Heart left ventricle (tissue), 16 donors: ENCODE results near the gene RPL13A. TPM values are rescaled to one million over a fixed set of nuclear protein-coding genes. Genes with fewer than 3 reads are reported as not detected.

Experiments
- ATAC-seq, 4 donors: fragments of 200-7000 bp; cut with Tn5 transposase; one replicate each; pipeline ENCODE4 v1.9.1; 2020 to 2022; ENCODE audit warnings: moderate library complexity in 4 of 4, mild to moderate bottlenecking in 3 of 4, moderate number of reproducible peaks in 1 of 4
- DNase-seq, 5 donors: peaks; one replicate each; pipeline ENCODE4 v3.0.0-alpha.2; 2020
- H3K27ac ChIP-seq, 12 donors: fragments of 200-600 bp; sonication (generic) in 4 of 12; one replicate each; pipeline versions ENCODE4 v1.5.0 to v1.8.0; 2016 to 2022; ENCODE audit warnings: mild to moderate bottlenecking in 2 of 12
- H3K27me3 ChIP-seq, 9 donors: fragments of 200-600 bp; sonication (generic) in 2 of 9; one replicate each; pipeline versions ENCODE4 v1.5.1 to v1.8.0; 2016 to 2022; ENCODE audit warnings: mild to moderate bottlenecking in 3 of 9
- H3K36me3 ChIP-seq, 9 donors: fragments of 200-600 bp; sonication (generic) in 2 of 9; one replicate each; pipeline versions ENCODE4 v1.5.0 to v1.8.0; 2018 to 2022; ENCODE audit warnings: mild to moderate bottlenecking in 2 of 9
- H3K4me1 ChIP-seq, 12 donors: fragments of 200-600 bp; sonication (generic) in 4 of 12; one replicate each; pipeline versions ENCODE4 v1.5.0 to v1.8.0; 2016 to 2022; ENCODE audit warnings: mild to moderate bottlenecking in 3 of 12
- H3K4me3 ChIP-seq, 12 donors: fragments of 200-600 bp; sonication (generic) in 4 of 12; one replicate each; pipeline versions ENCODE4 v1.5.0 to v1.8.0; 2017 to 2022; ENCODE audit warnings: mild to moderate bottlenecking in 9 of 12, moderate library complexity in 4 of 12
- H3K9me3 ChIP-seq, 12 donors: fragments of 200-600 bp; sonication (generic) in 4 of 12; one replicate each; pipeline versions ENCODE4 v1.5.0 to v1.8.0; 2016 to 2022; ENCODE audit warnings: mild to moderate bottlenecking in 1 of 12
- CTCF ChIP-seq, 12 donors: fragments of 200-600 bp; sonication (generic) in 4 of 12; IDR thresholded peaks; one replicate each; pipeline versions ENCODE4 v1.5.0 to v1.8.0; 2018 to 2022; ENCODE audit warnings: antibody characterized with exemption in 12 of 12, mild to moderate bottlenecking in 5 of 12
- POLR2A ChIP-seq, 2 donors: fragments of 450-650 bp; IDR thresholded peaks; one replicate each; pipeline ENCODE4 v1.6.1; 2017; ENCODE audit warnings: antibody characterized with exemption in 2 of 2, mild to moderate bottlenecking in 2 of 2, moderate library complexity in 2 of 2
- WGBS, 4 donors: extraction: QIAGEN DNeasy Blood & Tissue Kit in 2 of 4; methylation state at CpG; one replicate each; pipeline versions ENCODE4 v1.1.5 to v1.1.7; 2013 to 2018; 5-methylcytosine and 5-hydroxymethylcytosine counted together
- intact Hi-C, 10 donors: fragments of 100-400 bp; cut with DNase I; formaldehyde crosslinking; loops; one replicate each; pipeline versions ENCODE4 v1.11.1 to v1.14.2; 2022
- polyA plus RNA-seq, 2 donors: library from polyadenylated mRNA; stranded (reverse); fragments of 200-250 nt; gene quantifications; one replicate each; pipeline ENCODE4 v1.2.3, GENCODE V29; 2013
- total RNA-seq, 9 donors: library from RNA; depleted of rRNA in 2 of 9; stranded (reverse); fragments of >200 nt in 2 of 9; fragmentation: NEBNext Ultra II Directional in 3 of 9; extraction: Animal tissue kit (Norgen Biotek cat#: 25700) in 3 of 9; gene quantifications; one replicate each; pipeline versions ENCODE4 v1.1.0 to v1.2.4, GENCODE V29; 2016 to 2023
- donor health status: ischemic (EF 13 %, LVEDD 7.1; RV severe dilation, severe dysfunction).
- donor health status: healthy with polysubstance abuse.
- donor health status: DM: no; HTN: yes; CAD: no.
- donor health status: DM: no; HTN: no; CAD: no.
- donor health status: ischemic (EF 25% LVEDD 6.9; RV normal size, moderate dysfunction).
- donor health status: ischemic (EF 25% LVEDD 5.7; RV mildly dilated, moderate dysfunction).
- donor health status: healthy.
- donor health status: DM: yes; HTN: yes; CAD: no.
- donor health status: ischemic (EF 35%, LVEDD 5.7; RV mildly dilated, moderate dysfunction).
- donor health status: nonischemic (EF 11% LVEDD 7.7; RV severe dilation, severe dysfunction).
- donor health status: DM: yes; HTN: yes; CAD: no.
- donor health status: PGD.
- donor health status: ischemic (EF 29% LVEDD 5.4; RV normal size, mild dysfunction).
- donor health status: nonischemic (EF 23%, LVEDD 6.1; RV moderate dilation, normal function).

RPL13A gene
- total and polyA plus RNA-seq, 11 donors: 876 to 2,850 (median 1,261) TPM

- Histone ChIP-seq H3K9me3 (no peaks in the 10 kb centered on the region), H3K27ac (peak overlapping the region in 5 of 12 donors; percentile 89 to 97 (median 96)), H3K4me3 (peak overlapping the region in 8 of 12 donors; percentile 80 to 98 (median 90)), H3K4me1 (peaks cover 14 to 53% (median 40%) of the 10 kb centered on the region in 12 donors), H3K27me3 (no peaks in the 10 kb centered on the region), H3K36me3 (peaks cover 2 to 39% (median 37%) of the 10 kb centered on the region in 9 donors)
- intact Hi-C loops: loop anchor here in 3 of 10 donors (5.0 kb wide), 3 partner anchors 170 to 380 kb away; partner anchors contain the start of genes PRMT1 (in 2 of the 3), AKT1S1 (in 1 of the 3), BCL2L12 (in 1 of the 3) and IRF3 (in 1 of the 3)
- TF ChIP-seq POLR2A (IDR thresholded peaks at IDR 0.05) (no peak), CTCF (IDR thresholded peaks at IDR 0.05) (no peak)
- ATAC-seq (no peak), DNase-seq (no peak)
- WGBS, 4 donors: 86 to 93% (median 90%) methylated on average over 12 of the region's 12 CpGs
Measured at GRCh38 chr19:49497789-49498103, 10.3 kb downstream of the RPL13A start.

DNA sequence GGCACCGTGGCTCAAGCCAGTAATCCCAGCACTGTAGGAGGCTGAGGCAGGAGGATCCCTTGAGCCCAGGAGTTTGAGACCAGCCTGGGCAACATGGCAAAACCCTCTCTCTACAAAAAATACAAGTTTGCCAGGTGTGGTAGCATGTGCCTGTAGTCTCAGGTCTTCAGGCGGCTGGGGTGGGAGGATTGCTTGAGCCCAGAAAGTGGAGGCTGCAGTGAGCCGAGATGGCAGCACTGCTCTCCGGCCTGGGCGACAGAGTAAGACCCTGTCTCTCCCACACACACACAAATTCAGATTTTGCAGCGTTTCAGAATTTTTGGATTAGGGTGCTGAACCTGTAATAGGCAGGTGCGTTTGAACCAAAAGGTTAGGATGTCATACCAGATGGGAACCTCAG is 11.1 kb downstream of the RPL13A start:
- no peak for DNase-seq
- H3K4me1 ChIP-seq: peaks cover 14 to 58% (median 43%) of the 10 kb centered on the region in 12 donors

GRCh38 chr19:49499030-49499670 is 11.7 kb downstream of the RPL13A start:
- H3K4me1 ChIP-seq: peaks cover 14 to 60% (median 44%) of the 10 kb centered on the region in 12 donors
- H3K27ac ChIP-seq: peak overlapping the region in 9 of 12 donors; percentile 5 to 96 (median 84)

More for the DNA sequence above, 11.1 kb downstream of the RPL13A start:
- 82 to 86% (median 85%) methylated on average over 7 of the region's 7 CpGs for WGBS, 4 donors
- no peak for TF ChIP-seq CTCF (IDR thresholded peaks at IDR 0.05)
- no peak for TF ChIP-seq POLR2A (IDR thresholded peaks at IDR 0.05)
- ATAC-seq: no peak
- H3K36me3 ChIP-seq: peaks cover 2 to 32% (median 30%) of the 10 kb centered on the region in 9 donors
- intact Hi-C loops: loop anchor here in 3 of 10 donors (5.0 kb wide), 3 partner anchors 169 to 379 kb away; partner anchors contain the start of genes PRMT1 (in 2 of the 3), AKT1S1 (in 1 of the 3), BCL2L12 (in 1 of the 3) and IRF3 (in 1 of the 3)
- H3K27me3 ChIP-seq: no peaks in the 10 kb centered on the region
- H3K27ac ChIP-seq: peak overlapping the region in 2 of 12 donors; percentile 4 to 96
- no peaks in the 10 kb centered on the region for H3K9me3 ChIP-seq
- peak overlapping the region in 1 of 12 donors; percentile 93 for H3K4me3 ChIP-seq

More at GRCh38 chr19:49499030-49499670, 11.7 kb downstream of the RPL13A start:
- Histone ChIP-seq H3K4me3 (peak overlapping the region in 6 of 12 donors; percentile 46 to 93 (median 54)), H3K36me3 (peaks cover 2 to 32% (median 29%) of the 10 kb centered on the region in 9 donors), H3K27me3 (no peaks in the 10 kb centered on the region), H3K9me3 (no peaks in the 10 kb centered on the region)
- intact Hi-C loops: loop anchor here in 3 of 10 donors (5.0 kb wide), 3 partner anchors 168 to 378 kb away; partner anchors contain the start of genes PRMT1 (in 2 of the 3), AKT1S1 (in 1 of the 3), BCL2L12 (in 1 of the 3) and IRF3 (in 1 of the 3)
- ATAC-seq (no peak), DNase-seq (no peak)
- 66 to 73% (median 70%) methylated on average over 8 to 19 of the region's 19 CpGs for WGBS, 4 donors
- TF ChIP-seq CTCF (IDR thresholded peaks at IDR 0.05): no peak
